H1 (cell line): ENCODE data around the gene MKRN1. TPM values are rescaled to one million over a fixed set of nuclear protein-coding genes. Genes with fewer than 3 reads are reported as not detected.

Source experiments
- ASH2L ChIP-seq: fragments of 200-600, 300-600 bp; sonication (generic); IDR thresholded peaks from one replicate; pipeline ENCODE4 v1.7.1; 2017; ENCODE audit warnings: low read length
- ATF3 ChIP-seq: IDR thresholded peaks from 2 replicates; pipeline ENCODE4 v1.6.1; 2011; ENCODE audit warnings: low read depth, mild to moderate bottlenecking, low read length; ENCODE audit not compliant: insufficient read depth
- CBX8 ChIP-seq: fragments of 300-800, 300-1000 bp; sonication (generic); IDR thresholded peaks from 2 replicates; pipeline ENCODE4 v1.7.1; 2016; ENCODE audit warnings: low read depth, low read length, borderline replicate concordance
- CHD2 ChIP-seq: IDR thresholded peaks from 2 replicates; pipeline ENCODE4 v1.6.1; 2012; ENCODE audit warnings: low read length, improper control_type of control experiment
- CREB1 ChIP-seq: IDR thresholded peaks from 2 replicates; pipeline ENCODE4 v1.6.1; 2012; ENCODE audit warnings: inconsistent platforms
- CTCF ChIP-seq, 3 experiments: IDR thresholded peaks; 1 replicate in 2 of 3; 2 replicates in 1 of 3; pipeline versions ENCODE4 v1.5.1 to v1.6.1; 2011; ENCODE audit warnings: low read length in 3 of 3, mild to moderate bottlenecking in 3 of 3, inconsistent platforms in 2 of 3, low read depth in 1 of 3, moderate library complexity in 1 of 3; ENCODE audit not compliant: insufficient read depth in 1 of 3; ENCODE audit errors: control extremely low read depth in 1 of 3
- EGR1 ChIP-seq: IDR thresholded peaks from 2 replicates; pipeline ENCODE4 v1.6.1; 2011; ENCODE audit warnings: low read depth, low read length, borderline replicate concordance
- GTF2F1 ChIP-seq: IDR thresholded peaks from 2 replicates; pipeline ENCODE4 v1.6.1; 2012; ENCODE audit warnings: low read depth, low read length, improper control_type of control experiment, borderline replicate concordance
- JUND ChIP-seq: IDR thresholded peaks from 2 replicates; pipeline ENCODE4 v1.6.1; 2011; ENCODE audit warnings: mild to moderate bottlenecking, improper control_type of control experiment, low read length
- KDM1A ChIP-seq: fragments of 200-600, 300-600 bp; sonication (generic); IDR thresholded peaks from 2 replicates; pipeline ENCODE4 v1.7.1; 2016; ENCODE audit warnings: mild to moderate bottlenecking, low read length, borderline replicate concordance
- MAX ChIP-seq: IDR thresholded peaks from 2 replicates; pipeline ENCODE4 v1.6.1; 2012; ENCODE audit warnings: inconsistent platforms
- PHF8 ChIP-seq: fragments of 200-600 bp; sonication (generic); conservative IDR thresholded peaks from 2 replicates; pipeline ENCODE4 v1.7.1; 2012; ENCODE audit warnings: low read depth, mild to moderate bottlenecking, inconsistent platforms, low read length, moderate library complexity
- POU5F1 ChIP-seq: IDR thresholded peaks from 2 replicates; pipeline ENCODE4 v1.6.1; 2011; ENCODE audit warnings: low read depth, mild to moderate bottlenecking, low read length, moderate library complexity
- RAD21 ChIP-seq, 2 experiments: IDR thresholded peaks in 1 of 2; conservative IDR thresholded peaks in 1 of 2; 2 replicates each; pipeline ENCODE4 v1.6.1; 2011; ENCODE audit warnings: low read depth in 2 of 2, low read length in 2 of 2, improper control_type of control experiment in 1 of 2, inconsistent platforms in 1 of 2, mild to moderate bottlenecking in 1 of 2, moderate library complexity in 1 of 2
- RNF2 ChIP-seq: fragments of 200-900, 300-1000 bp; sonication (generic); IDR thresholded peaks from 2 replicates; pipeline ENCODE4 v1.7.1; 2016; ENCODE audit warnings: borderline replicate concordance, low read depth, mild to moderate bottlenecking, antibody characterized with exemption, low read length; ENCODE audit not compliant: poor library complexity, severe bottlenecking; ENCODE audit errors: missing control alignments
- SIN3A ChIP-seq, 2 experiments: IDR thresholded peaks in 1 of 2; conservative IDR thresholded peaks in 1 of 2; 2 replicates each; pipeline ENCODE4 v1.6.1; 2011 to 2012; ENCODE audit warnings: low read length in 2 of 2, improper control_type of control experiment in 1 of 2, low read depth in 1 of 2, mild to moderate bottlenecking in 1 of 2
- SP1 ChIP-seq: IDR thresholded peaks from 2 replicates; pipeline ENCODE4 v1.6.1; 2011; ENCODE audit warnings: low read depth, low read length
- SP4 ChIP-seq: IDR thresholded peaks from 2 replicates; pipeline ENCODE4 v1.6.1; 2012; ENCODE audit warnings: low read length, inconsistent platforms
- TBP ChIP-seq: IDR thresholded peaks from 2 replicates; pipeline ENCODE4 v1.6.1; 2011; ENCODE audit warnings: low read depth, low read length, improper control_type of control experiment
- TEAD4 ChIP-seq: IDR thresholded peaks from 2 replicates; pipeline ENCODE4 v1.6.1; 2012; ENCODE audit warnings: low read depth, low read length, inconsistent platforms, mixed read lengths
- ZNF274 ChIP-seq: IDR thresholded peaks from 2 replicates; pipeline ENCODE4 v1.7.0; 2012; ENCODE audit warnings: low read length, borderline replicate concordance; ENCODE audit errors: extremely low read depth
- polyA plus RNA-seq, 7 experiments: library from polyadenylated mRNA; depleted of rRNA in 3 of 7; stranded (reverse) in 5 of 7; unstranded in 2 of 7; fragments of >200 nt in 5 of 7; fragments of 200-250 nt in 2 of 7; gene quantifications; 1 replicate in 5 of 7; 2 replicates in 1 of 7; 4 replicates in 1 of 7; pipeline versions ENCODE4 v1.2.1 to v1.2.3, GENCODE V29; 2011 to 2013; ENCODE audit warnings: missing spikeins in 2 of 7, mixed read lengths in 2 of 7
- total RNA-seq: library from RNA; stranded (reverse); fragmentation: NEBNext Ultra II Directional; extraction: Animal tissue kit (Norgen Biotek cat#: 25700); gene quantifications from 2 replicates; pipeline ENCODE4 v1.2.1, GENCODE V29; 2021

Gene MKRN1
- total and polyA plus RNA-seq, 2 of the 8 experiments (the other 6 are each of a cell fraction or from before 2014, with no cell fraction given), result 46.2 to 99.6 TPM

GRCh38 chr7:140479062-140479738 lies at the start of gene MKRN1 (continued):
- peak; percentile 93 for TF ChIP-seq MAX
- peak; percentile 82 for TF ChIP-seq ASH2L
- no peak for TF ChIP-seq RNF2
- TF ChIP-seq EGR1, result no peak
- TF ChIP-seq TBP, result peak; percentile 73; the same call in 1 of the 2 replicates
- no peak for TF ChIP-seq POU5F1
- TF ChIP-seq CBX8, result no peak
- TF ChIP-seq ATF3, result no peak
- TF ChIP-seq CTCF (IDR thresholded peaks at IDR 0.05; ENCODE audit: control extremely low read depth in 1 of 3, insufficient read depth in 1 of 3, low read depth in 1 of 3, low read length in 3 of 3), result no peak
- TF ChIP-seq SP1, result peak; percentile 68; the same call in 1 of the 2 replicates
- no peak for TF ChIP-seq KDM1A
- peak; percentile 81 for TF ChIP-seq PHF8
- no peak for TF ChIP-seq TEAD4
- TF ChIP-seq ZNF274, result no peak
- no peak for TF ChIP-seq RAD21 (IDR thresholded peaks at IDR 0.05 in 1 of 2, conservative IDR thresholded peaks at IDR 0.05 in 1 of 2; ENCODE audit: low read depth in 2 of 2, low read length in 2 of 2)
- TF ChIP-seq CHD2, result 0 out of 2 replicates have a peak, but pooled peaks have one; percentile 42
- TF ChIP-seq JUND, result no peak
- TF ChIP-seq CREB1, result peak; percentile 79
- TF ChIP-seq SP4, result 0 out of 2 replicates have a peak, but pooled peaks have one; percentile 36
- peak in 1 of 2 experiments; percentile 46; a peak in 1 of 4 replicates for TF ChIP-seq SIN3A (conservative IDR thresholded peaks at IDR 0.05 in 1 of 2, IDR thresholded peaks at IDR 0.05 in 1 of 2; ENCODE audit: low read depth in 1 of 2, low read length in 2 of 2)
- peak; percentile 42; the same call in 1 of the 2 replicates for TF ChIP-seq GTF2F1
